GM12801 (cell line): ENCODE measurements around the gene NELFA.

Experiments
- TF ChIP-seq, protein P1 (sequence below): IDR thresholded peaks from one replicate; pipeline ENCODE4 v1.5.1; 2011; ENCODE audit warnings: control low read depth; ENCODE audit not compliant: insufficient read length; ENCODE audit errors: extremely low read depth

Gene NELFA

DNA sequence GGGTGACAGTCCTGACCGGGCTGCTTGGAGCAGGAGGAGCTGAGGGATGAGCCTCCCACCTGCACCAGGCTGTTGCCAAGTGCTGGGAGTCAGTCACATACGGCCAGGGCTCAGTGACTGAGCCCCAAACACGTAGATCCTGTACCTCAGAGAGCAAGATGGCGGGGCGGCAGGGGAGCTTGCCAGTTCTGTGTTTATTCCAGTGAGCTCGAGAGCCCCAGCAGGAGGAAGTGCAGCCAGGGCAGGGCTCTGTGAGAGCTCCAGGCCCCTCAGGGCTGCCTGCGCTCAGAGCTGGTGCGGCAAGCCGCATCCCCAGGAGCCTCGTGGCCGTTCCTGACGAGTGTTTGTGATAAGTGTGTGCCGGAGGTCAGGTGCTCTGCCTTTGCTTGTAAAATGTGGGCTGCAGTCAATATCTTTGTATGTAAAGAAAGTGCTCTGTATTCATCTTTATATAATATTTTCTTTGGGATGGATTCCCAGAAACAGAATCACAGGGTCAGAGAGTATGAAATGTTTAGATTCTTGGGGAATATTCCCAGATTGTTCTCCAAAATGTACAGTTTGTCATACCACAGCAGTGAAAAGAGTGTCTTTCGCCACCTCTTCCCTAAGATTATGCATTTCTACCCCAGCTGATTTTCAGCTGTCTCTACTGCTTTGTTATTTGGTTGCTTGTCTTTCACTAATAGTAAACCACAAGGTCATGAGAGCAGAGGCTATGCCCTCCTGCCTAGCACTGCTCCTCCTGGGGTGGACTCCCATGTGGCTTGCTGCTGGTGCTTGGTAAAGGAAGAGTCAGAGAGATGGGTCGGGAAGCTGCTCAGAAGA is 50.3 kb downstream of the NELFA start:
- TF ChIP-seq, protein P1, sequence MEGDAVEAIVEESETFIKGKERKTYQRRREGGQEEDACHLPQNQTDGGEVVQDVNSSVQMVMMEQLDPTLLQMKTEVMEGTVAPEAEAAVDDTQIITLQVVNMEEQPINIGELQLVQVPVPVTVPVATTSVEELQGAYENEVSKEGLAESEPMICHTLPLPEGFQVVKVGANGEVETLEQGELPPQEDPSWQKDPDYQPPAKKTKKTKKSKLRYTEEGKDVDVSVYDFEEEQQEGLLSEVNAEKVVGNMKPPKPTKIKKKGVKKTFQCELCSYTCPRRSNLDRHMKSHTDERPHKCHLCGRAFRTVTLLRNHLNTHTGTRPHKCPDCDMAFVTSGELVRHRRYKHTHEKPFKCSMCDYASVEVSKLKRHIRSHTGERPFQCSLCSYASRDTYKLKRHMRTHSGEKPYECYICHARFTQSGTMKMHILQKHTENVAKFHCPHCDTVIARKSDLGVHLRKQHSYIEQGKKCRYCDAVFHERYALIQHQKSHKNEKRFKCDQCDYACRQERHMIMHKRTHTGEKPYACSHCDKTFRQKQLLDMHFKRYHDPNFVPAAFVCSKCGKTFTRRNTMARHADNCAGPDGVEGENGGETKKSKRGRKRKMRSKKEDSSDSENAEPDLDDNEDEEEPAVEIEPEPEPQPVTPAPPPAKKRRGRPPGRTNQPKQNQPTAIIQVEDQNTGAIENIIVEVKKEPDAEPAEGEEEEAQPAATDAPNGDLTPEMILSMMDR = no peak

DNA sequence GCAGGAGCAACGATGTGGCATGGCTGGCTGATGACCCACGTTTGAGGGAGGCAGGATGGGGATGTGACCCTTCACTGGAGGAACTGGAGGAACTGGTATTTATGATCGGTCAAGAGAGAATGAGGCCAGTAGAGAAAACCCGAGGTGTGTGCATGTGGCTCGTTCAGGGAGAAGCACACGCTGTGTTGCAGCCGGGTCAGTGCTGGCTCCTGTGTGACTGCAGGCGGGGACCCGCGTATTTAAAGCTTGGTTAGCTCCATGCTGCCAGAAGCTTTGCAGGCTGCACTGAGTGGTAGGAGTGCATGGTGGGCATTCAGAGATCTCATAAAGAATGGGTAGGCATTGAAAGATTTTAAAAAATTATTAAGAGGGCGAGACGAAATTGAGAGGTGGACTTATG is 52.1 kb downstream of the NELFA start:
- TF ChIP-seq, protein P1 = no peak

DNA sequence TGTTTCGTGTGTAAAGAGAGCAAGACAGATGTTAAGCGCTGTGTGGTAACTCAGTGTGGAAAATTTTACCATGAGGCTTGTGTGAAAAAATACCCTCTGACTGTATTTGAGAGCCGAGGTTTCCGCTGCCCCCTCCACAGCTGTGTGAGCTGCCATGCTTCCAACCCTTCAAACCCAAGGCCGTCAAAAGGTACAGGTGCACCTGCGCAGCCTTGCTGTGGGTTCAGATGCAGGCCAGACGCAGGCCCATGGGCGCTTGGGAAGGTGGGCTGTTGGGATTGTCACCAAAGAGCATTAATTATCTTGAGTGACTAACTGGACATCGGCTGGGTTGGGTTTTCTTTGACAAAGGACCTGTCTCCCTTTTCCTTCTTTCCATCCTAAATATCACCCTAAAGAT is 55.4 kb downstream of the NELFA start:
- TF ChIP-seq, protein P1 = no peak

- TF ChIP-seq, protein P1 = no peak
Measured at GRCh38 chr4:1952719-1953118, 56.1 kb downstream of the NELFA start.

GRCh38 chr4:1952058-1952700 is 56.6 kb downstream of the NELFA start:
- TF ChIP-seq, protein P1 = no peak

DNA sequence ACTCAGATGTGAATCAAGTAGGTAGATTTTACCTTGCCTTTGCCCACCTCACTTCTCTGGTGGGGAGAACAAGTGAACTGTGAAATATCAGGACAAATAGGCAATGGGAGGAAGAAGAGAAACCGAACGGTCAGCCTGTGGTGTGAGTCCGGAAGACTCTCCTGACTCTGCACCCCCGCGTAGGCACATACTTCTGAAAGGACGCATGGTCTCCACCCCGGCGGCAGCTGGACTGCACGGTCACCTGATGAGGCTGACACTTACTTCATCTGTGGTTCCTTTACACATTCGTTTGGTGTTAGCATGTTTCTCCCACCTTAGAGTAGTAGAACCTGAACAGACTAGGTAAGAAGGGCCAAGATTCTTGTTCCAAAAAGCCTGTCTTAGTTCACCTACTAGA is 58.4 kb downstream of the NELFA start:
- TF ChIP-seq, protein P1 = no peak

DNA sequence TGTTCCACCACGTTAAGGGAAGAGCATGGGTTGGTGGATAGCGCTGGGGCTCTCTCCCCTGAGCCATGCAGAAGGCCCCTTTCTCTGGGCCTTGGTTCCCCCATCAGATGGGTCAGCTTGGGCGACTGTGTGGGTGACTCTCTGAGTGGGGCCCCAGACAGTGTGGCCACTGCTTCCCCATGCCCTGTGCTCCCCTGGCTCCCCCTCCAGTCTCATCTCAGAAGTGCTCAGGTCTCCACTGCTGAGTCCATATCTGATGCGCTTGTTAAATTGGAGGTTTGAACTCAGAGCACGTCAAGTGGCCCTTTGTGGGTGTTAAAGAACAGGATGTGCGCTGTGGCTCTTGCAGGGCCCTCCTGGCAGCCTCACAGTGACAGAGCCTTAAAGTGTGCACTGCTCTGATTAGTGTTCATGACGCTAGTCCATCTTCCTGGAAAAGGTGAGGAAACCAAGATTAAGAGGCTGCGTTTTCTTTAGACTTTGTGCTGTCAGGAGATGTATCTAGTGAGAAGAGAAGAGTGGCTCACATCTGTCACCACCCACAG is 59.8 kb downstream of the NELFA start:
- TF ChIP-seq, protein P1 = no peak
